ENCODE measurements around the gene PITPNM1.

- TF ChIP-seq, protein P1, sequence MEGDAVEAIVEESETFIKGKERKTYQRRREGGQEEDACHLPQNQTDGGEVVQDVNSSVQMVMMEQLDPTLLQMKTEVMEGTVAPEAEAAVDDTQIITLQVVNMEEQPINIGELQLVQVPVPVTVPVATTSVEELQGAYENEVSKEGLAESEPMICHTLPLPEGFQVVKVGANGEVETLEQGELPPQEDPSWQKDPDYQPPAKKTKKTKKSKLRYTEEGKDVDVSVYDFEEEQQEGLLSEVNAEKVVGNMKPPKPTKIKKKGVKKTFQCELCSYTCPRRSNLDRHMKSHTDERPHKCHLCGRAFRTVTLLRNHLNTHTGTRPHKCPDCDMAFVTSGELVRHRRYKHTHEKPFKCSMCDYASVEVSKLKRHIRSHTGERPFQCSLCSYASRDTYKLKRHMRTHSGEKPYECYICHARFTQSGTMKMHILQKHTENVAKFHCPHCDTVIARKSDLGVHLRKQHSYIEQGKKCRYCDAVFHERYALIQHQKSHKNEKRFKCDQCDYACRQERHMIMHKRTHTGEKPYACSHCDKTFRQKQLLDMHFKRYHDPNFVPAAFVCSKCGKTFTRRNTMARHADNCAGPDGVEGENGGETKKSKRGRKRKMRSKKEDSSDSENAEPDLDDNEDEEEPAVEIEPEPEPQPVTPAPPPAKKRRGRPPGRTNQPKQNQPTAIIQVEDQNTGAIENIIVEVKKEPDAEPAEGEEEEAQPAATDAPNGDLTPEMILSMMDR (IDR thresholded peaks at IDR 0.05; ENCODE audit: insufficient read depth, low read length, poor library complexity, severe bottlenecking), result no peak
- TF ChIP-seq EZH2phosphoT487 (conservative IDR thresholded peaks at IDR 0.05; ENCODE audit: low read length), result no peak
Observed at GRCh38 chr11:67463186-67463585, 42.0 kb downstream of the PITPNM1 start.

Data from SU-DHL-6 (cell line).